CD4-positive, alpha-beta T cell treated with Interleukin-4 for 4 hours (primary cell): ENCODE results near the gene NAA60.

Source experiments
- DNase-seq: peaks from one replicate; pipeline ENCODE4 v3.0.0-alpha.2; 2020

The NAA60 gene

GRCh38 chr16:3443108-3444031 is at the start of gene NAA60, which contains the start of gene ZNF597:
NAA60 (plus strand) TSS chr16:3443680; CDS start chr16:3476228, 32,548 bp downstream.
ZNF597 (minus strand) TSS chr16:3443504; CDS start chr16:3443153, 351 bp downstream.
- peak; percentile 91 for DNase-seq

- no peak for DNase-seq
Measured at GRCh38 chr16:3400446-3400778, 43.1 kb upstream of the NAA60 start.

- peak; percentile 99 for DNase-seq
Measured at GRCh38 chr16:3400779-3401688, 42.4 kb upstream of the NAA60 start, which contains the start of the genes ZNF174 and ZSCAN32. ZNF174 (plus strand) TSS chr16:3401215; CDS start chr16:3402005, 790 bp downstream. ZSCAN32 (minus strand) TSS chr16:3401004; CDS start chr16:3397557, 3,447 bp downstream.

GRCh38 chr16:3401719-3402397 is 41.6 kb upstream of the NAA60 start:
- DNase-seq = no peak

GRCh38 chr16:3408561-3409197 is 34.8 kb upstream of the NAA60 start:
- no peak for DNase-seq

DNA sequence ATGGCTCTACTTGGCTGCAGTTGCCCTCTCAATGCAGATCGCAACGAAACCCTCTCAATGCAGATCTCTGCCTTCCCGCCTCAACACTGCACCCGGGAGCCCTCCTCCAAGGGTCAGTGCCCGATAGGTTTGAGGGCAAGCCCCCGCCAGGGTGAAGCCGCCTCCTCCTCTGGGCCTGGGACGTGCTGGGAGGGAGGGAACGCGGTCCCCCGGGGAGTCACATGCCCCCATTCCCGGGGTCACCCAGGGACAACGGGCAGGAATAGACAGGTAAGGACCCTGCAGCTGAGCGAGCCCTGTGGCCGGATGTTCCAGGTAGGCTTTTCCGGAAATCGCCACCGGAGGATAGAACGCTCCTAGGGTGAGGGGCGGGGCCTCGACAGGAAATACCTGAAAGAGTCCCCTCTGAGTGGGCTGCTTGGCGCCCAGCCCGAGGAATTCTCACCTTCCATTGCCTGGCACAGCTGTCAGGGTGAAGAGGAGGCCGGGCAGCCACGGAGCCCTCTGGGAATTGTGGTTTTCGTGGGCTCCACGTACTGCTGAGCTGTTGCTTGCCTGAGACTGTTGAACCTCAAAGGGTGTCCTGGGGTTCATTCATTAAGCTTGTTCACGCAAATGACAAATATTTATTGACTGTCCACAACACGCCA is 29.6 kb upstream of the NAA60 start:
- no peak for DNase-seq

GRCh38 chr16:3431779-3432219 is 11.7 kb upstream of the NAA60 start:
- DNase-seq = peak; percentile 26

- DNase-seq = no peak
Measured at GRCh38 chr16:3434373-3434772, 9.1 kb upstream of the NAA60 start.

- DNase-seq = no peak
Measured at GRCh38 chr16:3439637-3440036, 3.8 kb upstream of the NAA60 start.

- no peak for DNase-seq
Measured at GRCh38 chr16:3444032-3444388, 530 bp downstream of the NAA60 start.

- no peak for DNase-seq
Measured at GRCh38 chr16:3454093-3454492, 10.6 kb downstream of the NAA60 start.

GRCh38 chr16:3454631-3455147 is 11.2 kb downstream of the NAA60 start:
- DNase-seq = no peak

DNA sequence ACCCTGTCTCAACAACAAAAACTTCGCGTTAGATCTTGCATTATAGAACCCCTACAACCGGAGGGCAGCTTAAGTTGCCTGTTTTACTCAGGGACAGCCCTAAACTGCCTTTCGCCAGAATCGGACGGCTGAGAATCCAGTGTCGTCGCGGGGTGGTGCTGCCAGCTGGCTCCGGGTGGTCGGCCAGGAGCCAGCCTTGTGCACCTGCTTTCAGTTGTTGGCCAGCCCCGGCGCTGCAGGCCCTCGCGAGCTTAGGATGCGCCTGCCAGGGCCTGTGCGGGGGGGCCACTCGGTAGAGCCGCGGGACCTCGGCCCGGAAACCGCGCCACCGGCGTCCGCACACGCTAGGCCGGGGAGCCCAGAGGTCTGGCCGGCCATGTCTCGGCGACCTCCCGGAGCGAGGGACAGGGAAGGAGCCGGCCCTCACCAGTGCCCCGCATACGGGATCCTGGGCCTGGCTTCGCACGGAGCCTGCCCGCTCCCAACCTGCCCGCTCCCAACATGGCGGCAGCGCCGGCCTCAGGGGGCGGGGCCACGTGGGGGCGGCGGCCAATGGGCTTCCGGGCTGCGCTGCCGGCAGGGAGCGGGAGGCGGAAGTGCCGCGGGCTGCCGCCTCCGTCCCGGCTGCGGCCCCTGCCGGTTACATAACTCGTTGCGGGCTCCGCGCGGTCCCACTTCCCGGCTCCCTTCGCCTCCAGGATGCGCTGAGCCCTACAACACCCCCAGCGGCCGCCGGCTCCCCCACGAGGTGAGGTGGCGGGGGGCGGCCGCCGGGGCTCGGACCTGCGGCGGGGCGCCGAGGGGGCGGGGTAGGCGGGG is 14.2 kb downstream of the NAA60 start:
- DNase-seq = peak; percentile 83

GRCh38 chr16:3458278-3458851 is 14.9 kb downstream of the NAA60 start:
- DNase-seq = no peak

DNA sequence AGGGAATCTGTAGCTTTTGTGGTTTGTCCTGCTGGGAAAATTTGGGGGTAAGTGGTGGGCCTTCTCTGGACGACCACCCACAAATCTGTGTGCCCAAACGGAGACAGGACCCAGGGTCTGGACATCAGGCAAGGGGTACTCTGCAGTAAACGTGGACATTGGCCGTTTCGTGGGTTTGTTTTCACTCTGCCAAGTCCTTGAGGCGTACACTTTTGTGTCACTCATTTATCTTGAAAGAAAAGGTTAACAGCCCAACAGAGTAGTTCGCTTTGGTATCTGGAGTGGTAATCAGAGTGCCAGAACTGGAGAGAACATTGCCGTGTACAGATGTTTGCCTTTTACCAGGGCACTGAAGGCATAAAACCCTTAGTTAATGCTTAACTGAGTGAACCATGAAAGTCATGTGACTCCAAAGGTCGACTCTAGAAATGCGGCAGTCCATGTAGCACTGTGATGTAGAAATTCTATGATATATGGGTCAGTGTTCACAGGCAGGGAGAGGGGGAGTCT is 15.4 kb downstream of the NAA60 start:
- peak; percentile 36 for DNase-seq

- DNase-seq = no peak
Measured at GRCh38 chr16:3459401-3460090, 16.1 kb downstream of the NAA60 start.

- no peak for DNase-seq
Measured at GRCh38 chr16:3460121-3460520, 16.6 kb downstream of the NAA60 start.

DNA sequence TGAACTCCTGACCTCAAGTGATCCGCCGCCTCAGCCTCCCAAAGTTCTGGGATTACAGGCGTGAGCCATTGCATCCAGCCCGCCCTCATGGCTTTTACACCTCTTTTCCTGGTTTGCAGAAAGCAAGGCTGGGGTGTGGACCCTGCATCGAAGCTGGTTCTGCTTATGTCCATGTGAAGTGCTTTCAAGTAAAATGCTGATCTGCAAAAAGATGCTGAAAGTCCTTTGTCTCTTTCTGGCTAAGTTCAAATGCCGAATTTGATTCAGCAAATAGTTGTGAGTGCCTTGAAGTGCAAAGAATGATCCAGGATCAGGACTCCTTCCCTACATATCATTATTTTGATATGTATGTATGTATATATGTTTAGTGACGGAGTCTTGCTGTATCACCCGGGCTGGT is 17.1 kb downstream of the NAA60 start:
- no peak for DNase-seq

- DNase-seq = peak; percentile 36
Measured at GRCh38 chr16:3461151-3461550, 17.7 kb downstream of the NAA60 start.
